Activated B cell treated with CpG ODN at 0.5 μM for 24 hours (primary cell): ENCODE measurements around the gene GLRX5. TPM values are rescaled to one million over a fixed set of nuclear protein-coding genes. Genes with fewer than 3 reads are reported as not detected.

Source experiments
- ATAC-seq: fragments of 200-7000 bp; cut with Tn5 transposase; one replicate; pipeline ENCODE4 v1.10.0; 2021; ENCODE audit warnings: low read depth, mild to moderate bottlenecking, moderate library complexity
- CTCF ChIA-PET: fragments of 350-600 bp; sonication (Branson Sonifier 250); formaldehyde crosslinking; loops from one replicate; lab custom pipeline; 2021; ENCODE audit warnings: antibody characterized with exemption; lab: Charles Lee
- POLR2A ChIA-PET: fragments of 350-600 bp; sonication (Branson Sonifier 250); formaldehyde crosslinking; loops from one replicate; lab custom pipeline; 2021; ENCODE audit warnings: antibody characterized with exemption; lab: Charles Lee
- DNase-seq: peaks from one replicate; pipeline ENCODE4 v3.0.0; 2022
- H3K27ac Mint-ChIP-seq: one replicate; pipeline ENCODE4 v1.8.0; 2020; ENCODE audit warnings: mixed read lengths
- H3K27me3 Mint-ChIP-seq: one replicate; pipeline ENCODE4 v1.8.0; 2021; ENCODE audit warnings: mixed read lengths
- H3K36me3 Mint-ChIP-seq: one replicate; pipeline ENCODE4 v1.8.0; 2021; ENCODE audit warnings: low read depth, mixed read lengths
- H3K4me1 Mint-ChIP-seq: one replicate; pipeline ENCODE4 v1.8.0; 2021; ENCODE audit warnings: mixed read lengths
- H3K4me3 Mint-ChIP-seq: one replicate; pipeline ENCODE4 v1.8.0; 2020; ENCODE audit warnings: mild to moderate bottlenecking, mixed read lengths
- H3K9me3 Mint-ChIP-seq: one replicate; pipeline ENCODE4 v1.8.0; 2020; ENCODE audit warnings: mixed read lengths
- CTCF ChIP-seq: fragments of 200-600 bp; IDR thresholded peaks from one replicate; pipeline ENCODE4 v1.8.0; 2022; ENCODE audit warnings: antibody characterized with exemption, mild to moderate bottlenecking
- intact Hi-C: fragments of 100-400 bp; cut with micrococcal nuclease; formaldehyde crosslinking; loops from one replicate; pipeline ENCODE4 v1.15.1; 2024
- total RNA-seq: library from RNA; stranded (reverse); gene quantifications from 2 replicates; pipeline ENCODE4 v1.2.3, GENCODE V29; 2022

Gene GLRX5
- total RNA-seq, 1 donor from 2014 or later: 20.5 TPM

- no peaks in the 10 kb centered on the region for H3K9me3 Mint-ChIP-seq
- H3K27me3 Mint-ChIP-seq: no peaks in the 10 kb centered on the region
- ChIA-PET POLR2A (no interaction called here), CTCF (interaction anchor here (1.1 kb wide), 1 partner anchor 439 kb away, joined by 4 read pairs; no protein-coding TSS in a partner anchor)
- H3K4me3 Mint-ChIP-seq: no peak overlapping the region
- H3K27ac Mint-ChIP-seq: no peak overlapping the region
- TF ChIP-seq CTCF: no peak
- intact Hi-C loops: no loop called here
- no peaks in the 10 kb centered on the region for H3K36me3 Mint-ChIP-seq
- DNase-seq (no peak), ATAC-seq (no peak)
- H3K4me1 Mint-ChIP-seq: no peaks in the 10 kb centered on the region
These were observed 20.2 kb downstream of the GLRX5 start for GRCh38 chr14:95555053-95555452.

- H3K27me3 Mint-ChIP-seq: peaks cover 11% of the 10 kb centered on the region
- ATAC-seq (no peak), DNase-seq (no peak)
- peaks cover 4% of the 10 kb centered on the region for H3K4me1 Mint-ChIP-seq
- POLR2A ChIA-PET: no interaction called here
- no peaks in the 10 kb centered on the region for H3K9me3 Mint-ChIP-seq
- TF ChIP-seq CTCF: no peak
- H3K4me3 Mint-ChIP-seq: no peak overlapping the region
- intact Hi-C loops: no loop called here
- H3K36me3 Mint-ChIP-seq: no peaks in the 10 kb centered on the region
- CTCF ChIA-PET: interaction anchor here (0.9 to 1.3 kb wide), 2 partner anchors 11 to 438 kb away, joined by 3 to 6 read pairs; no protein-coding TSS in a partner anchor
- no peak overlapping the region for H3K27ac Mint-ChIP-seq
These were observed 22.4 kb downstream of the GLRX5 start for GRCh38 chr14:95557291-95557690.

GRCh38 chr14:95557832-95558231, 23.0 kb downstream of the GLRX5 start:
- Mint-ChIP-seq H3K27me3 (peaks cover 15% of the 10 kb centered on the region), H3K4me3 (no peak overlapping the region), H3K9me3 (no peaks in the 10 kb centered on the region), H3K27ac (no peak overlapping the region), H3K36me3 (no peaks in the 10 kb centered on the region), H3K4me1 (peaks cover 4% of the 10 kb centered on the region)
- DNase-seq (no peak), ATAC-seq (no peak)
- CTCF ChIA-PET: interaction anchor here (1.3 kb wide), 1 partner anchor 437 kb away, joined by 6 read pairs; no protein-coding TSS in a partner anchor
- intact Hi-C loops: no loop called here
- TF ChIP-seq CTCF: no peak
- POLR2A ChIA-PET: no interaction called here

GRCh38 chr14:95559203-95559602, 24.4 kb downstream of the GLRX5 start:
- DNase-seq: no peak

GRCh38 chr14:95561001-95561412, 26.2 kb downstream of the GLRX5 start:
- no peak overlapping the region for H3K27ac Mint-ChIP-seq

More at GRCh38 chr14:95559203-95559602, 24.4 kb downstream of the GLRX5 start:
- Mint-ChIP-seq H3K27ac (no peak overlapping the region), H3K27me3 (peaks cover 15% of the 10 kb centered on the region), H3K36me3 (no peaks in the 10 kb centered on the region), H3K9me3 (no peaks in the 10 kb centered on the region), H3K4me3 (no peak overlapping the region), H3K4me1 (peaks cover 4% of the 10 kb centered on the region)
- intact Hi-C loops: no loop called here
- CTCF ChIA-PET: interaction anchor here (1.2 to 5.9 kb wide), 11 partner anchors 25 to 439 kb away, joined by 3 to 71 read pairs (median 4); no protein-coding TSS in a partner anchor
- no peak for TF ChIP-seq CTCF
- POLR2A ChIA-PET: no interaction called here
- ATAC-seq: no peak

More at GRCh38 chr14:95561001-95561412, 26.2 kb downstream of the GLRX5 start:
- DNase-seq: peak; percentile 79
- Mint-ChIP-seq H3K4me3 (no peak overlapping the region), H3K27me3 (peaks cover 17% of the 10 kb centered on the region), H3K9me3 (no peaks in the 10 kb centered on the region), H3K4me1 (peaks cover 4% of the 10 kb centered on the region), H3K36me3 (no peaks in the 10 kb centered on the region)
- CTCF ChIA-PET: interaction anchor here (0.7 to 5.9 kb wide), 6 partner anchors 51 to 437 kb away, joined by 3 to 71 read pairs (median 10); no protein-coding TSS in a partner anchor
- peak; percentile 71 for TF ChIP-seq CTCF
- intact Hi-C loops: loop anchor here (1.0 kb wide), 8 partner anchors 48 to 863 kb away; partner anchors contain the start of gene TCL1A
- ATAC-seq: peak; percentile 100
- POLR2A ChIA-PET: no interaction called here
